ENCODE measurements around the gene FIBIN.
A peak's percentile ranks its signal among the peaks of the same experiment; 100 is the strongest.

Gene FIBIN

DNA sequence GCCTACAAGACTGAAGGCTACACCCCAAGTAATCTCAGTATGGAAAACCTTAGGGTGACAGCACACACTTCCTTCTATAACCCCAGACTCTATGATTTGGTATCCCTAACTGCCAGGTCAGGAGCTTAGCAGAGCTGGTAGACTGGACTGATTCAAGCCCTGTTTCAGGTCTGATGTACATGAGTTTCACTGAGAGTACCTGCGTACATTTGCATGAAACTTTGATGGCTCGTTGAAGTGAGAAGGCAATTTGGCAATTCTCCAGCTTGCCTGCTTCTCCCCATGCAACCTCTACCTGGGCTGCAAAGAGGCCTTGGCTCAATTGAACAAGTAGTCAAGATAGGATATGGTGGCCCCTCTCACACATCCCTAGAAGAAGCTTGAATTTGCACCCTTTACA is 10.2 kb downstream of the FIBIN start:
- TF ChIP-seq CTCF (IDR thresholded peaks at IDR 0.05; ENCODE audit: low read depth, low read length) = no peak

GRCh38 chr11:27008811-27009535 is 15.1 kb downstream of the FIBIN start:
- no peak for DNase-seq (ENCODE audit: low read depth, low spot score)
- in situ Hi-C loops (cut with HindIII; ENCODE audit: low sequenced_read_pairs) = no loop called here
- no peak overlapping the region for H3K4me3 ChIP-seq (ENCODE audit: low read depth, low read length)
- no peak for TF ChIP-seq CTCF (IDR thresholded peaks at IDR 0.05; ENCODE audit: low read depth, low read length)

More for the DNA sequence above, 10.2 kb downstream of the FIBIN start:
- in situ Hi-C loops (cut with HindIII; ENCODE audit: low sequenced_read_pairs) = no loop called here
- H3K4me3 ChIP-seq (ENCODE audit: low read depth, low read length) = no peak overlapping the region
- no peak for DNase-seq (ENCODE audit: low read depth, low spot score)

- in situ Hi-C loops (cut with HindIII; ENCODE audit: low sequenced_read_pairs) = no loop called here
Measured at GRCh38 chr11:27011560-27012233, 17.8 kb downstream of the FIBIN start.

DNA sequence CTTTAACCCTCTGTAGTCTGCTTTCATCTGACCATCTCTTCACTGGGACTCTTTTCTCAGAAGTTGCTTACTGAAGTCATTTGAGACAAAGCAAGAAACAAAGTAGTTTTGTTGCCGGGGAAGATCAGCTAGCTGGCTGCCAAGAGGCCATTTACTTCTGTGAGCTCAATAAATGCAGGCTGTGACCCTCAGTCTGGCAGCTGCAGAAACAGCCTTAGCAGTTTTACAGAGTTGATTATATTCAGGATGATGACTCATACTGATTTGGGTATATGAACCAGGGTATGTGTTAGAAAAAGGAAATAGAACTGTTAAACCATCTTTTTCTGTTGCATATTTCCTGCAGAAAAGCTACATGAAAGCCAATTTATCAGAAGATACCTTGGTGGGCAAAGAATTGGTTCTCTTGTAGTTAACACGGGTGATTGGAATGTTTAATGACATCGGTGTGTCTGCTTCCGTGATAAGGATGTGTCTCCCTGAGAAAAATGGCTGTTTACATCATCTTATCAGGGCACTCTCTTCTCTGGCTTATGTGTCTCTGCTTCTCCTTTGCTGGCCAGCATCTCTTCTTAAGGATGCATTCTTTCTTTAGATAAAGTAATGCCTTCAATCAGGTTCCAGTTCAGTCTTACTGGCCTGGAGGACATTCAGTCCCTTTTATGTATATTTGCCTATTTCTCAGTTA is 18.5 kb downstream of the FIBIN start:
- TF ChIP-seq CTCF (IDR thresholded peaks at IDR 0.05; ENCODE audit: low read depth, low read length) = no peak
- DNase-seq (ENCODE audit: low read depth, low spot score) = peak; percentile 89
- in situ Hi-C loops (cut with HindIII; ENCODE audit: low sequenced_read_pairs) = no loop called here
- H3K4me3 ChIP-seq (ENCODE audit: low read depth, low read length) = no peak overlapping the region

More at GRCh38 chr11:27011560-27012233, 17.8 kb downstream of the FIBIN start:
- H3K4me3 ChIP-seq (ENCODE audit: low read depth, low read length) = no peak overlapping the region
- no peak for DNase-seq (ENCODE audit: low read depth, low spot score)
- TF ChIP-seq CTCF (IDR thresholded peaks at IDR 0.05; ENCODE audit: low read depth, low read length) = no peak

DNA sequence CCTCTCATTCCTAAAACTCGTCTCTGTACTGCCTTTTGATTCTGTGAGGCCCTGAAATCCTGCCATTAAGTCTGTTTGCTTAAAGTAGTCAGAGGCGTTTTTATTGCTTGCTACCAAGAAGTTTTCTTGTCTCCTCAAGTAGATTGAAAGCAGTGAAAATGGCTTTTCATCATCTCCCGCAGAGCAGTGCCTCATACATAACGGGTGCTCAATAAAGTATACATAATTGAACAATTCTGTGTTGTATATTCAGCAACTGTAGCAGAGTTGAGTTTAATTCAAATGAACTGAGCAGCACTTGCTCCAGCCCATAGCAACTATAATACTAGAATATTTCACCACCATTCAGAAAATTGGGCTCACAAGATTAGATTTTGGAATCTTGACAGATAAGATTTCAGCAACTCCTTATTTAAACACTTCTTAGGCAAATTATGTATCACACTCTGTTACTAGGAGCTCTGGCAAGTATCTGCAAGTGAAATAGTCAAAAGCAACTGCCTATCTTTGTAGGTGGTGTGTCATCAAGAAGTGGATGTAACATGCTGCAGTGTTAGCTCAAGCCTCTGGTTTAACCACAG is 20.0 kb downstream of the FIBIN start:
- H3K4me3 ChIP-seq (ENCODE audit: low read depth, low read length) = no peak overlapping the region
- TF ChIP-seq CTCF (IDR thresholded peaks at IDR 0.05; ENCODE audit: low read depth, low read length) = no peak
- in situ Hi-C loops (cut with HindIII; ENCODE audit: low sequenced_read_pairs) = no loop called here
- DNase-seq (ENCODE audit: low read depth, low spot score) = peak; percentile 53

GRCh38 chr11:27018902-27019529 is 25.1 kb downstream of the FIBIN start:
- no peak overlapping the region for H3K4me3 ChIP-seq (ENCODE audit: low read depth, low read length)
- in situ Hi-C loops (cut with HindIII; ENCODE audit: low sequenced_read_pairs) = no loop called here
- no peak for DNase-seq (ENCODE audit: low read depth, low spot score)
- TF ChIP-seq CTCF (IDR thresholded peaks at IDR 0.05; ENCODE audit: low read depth, low read length) = no peak
